ENCODE measurements around the gene TRIO.

Gene TRIO

GRCh38 chr5:14491015-14491915 is 348.1 kb downstream of the TRIO start:
- CTCF ChIA-PET: interaction anchor here (2.4 kb wide), 1 partner anchor 8 kb away, joined by 6 read pairs; no protein-coding TSS in a partner anchor
- no peak for TF ChIP-seq CTCF (IDR thresholded peaks at IDR 0.05; ENCODE audit: control extremely low read depth, extremely low read depth, low read depth, missing control alignments)
- no peak for DNase-seq (ENCODE audit: extremely low spot score)
- POLR2A ChIA-PET: no interaction called here

- CTCF ChIA-PET: no interaction called here
- no peak for TF ChIP-seq CTCF (IDR thresholded peaks at IDR 0.05; ENCODE audit: control extremely low read depth, extremely low read depth, low read depth, missing control alignments)
Observed at GRCh38 chr5:14492331-14492964, 349.3 kb downstream of the TRIO start.

GRCh38 chr5:14495301-14495700 is 352.2 kb downstream of the TRIO start:
- ChIA-PET POLR2A (no interaction called here), CTCF (no interaction called here)
- no peak for DNase-seq (ENCODE audit: extremely low spot score)
- TF ChIP-seq CTCF (IDR thresholded peaks at IDR 0.05; ENCODE audit: control extremely low read depth, extremely low read depth, low read depth, missing control alignments): no peak

More at GRCh38 chr5:14492331-14492964, 349.3 kb downstream of the TRIO start:
- DNase-seq (ENCODE audit: extremely low spot score): no peak
- POLR2A ChIA-PET: no interaction called here

GRCh38 chr5:14497311-14497710 is 354.2 kb downstream of the TRIO start:
- ChIA-PET POLR2A (no interaction called here), CTCF (interaction anchor here (0.7 to 0.9 kb wide), 2 partner anchors 16 to 21 kb away, joined by 3 read pairs; no protein-coding TSS in a partner anchor)
- DNase-seq (ENCODE audit: extremely low spot score): no peak
- TF ChIP-seq CTCF (IDR thresholded peaks at IDR 0.05; ENCODE audit: control extremely low read depth, extremely low read depth, low read depth, missing control alignments): no peak

GRCh38 chr5:14501353-14502293 is 358.5 kb downstream of the TRIO start:
- ChIA-PET POLR2A (no interaction called here), CTCF (no interaction called here)
- no peak for TF ChIP-seq CTCF (IDR thresholded peaks at IDR 0.05; ENCODE audit: control extremely low read depth, extremely low read depth, low read depth, missing control alignments)
- no peak for DNase-seq (ENCODE audit: extremely low spot score)

GRCh38 chr5:14502294-14502690 is 359.1 kb downstream of the TRIO start:
- ChIA-PET POLR2A (no interaction called here), CTCF (no interaction called here)
- no peak for TF ChIP-seq CTCF (IDR thresholded peaks at IDR 0.05; ENCODE audit: control extremely low read depth, extremely low read depth, low read depth, missing control alignments)
- DNase-seq (ENCODE audit: extremely low spot score): no peak
